Endothelial cell of umbilical vein (primary cell): ENCODE results near the gene SMCO4. TPM values are rescaled to one million over a fixed set of nuclear protein-coding genes. Genes with fewer than 3 reads are reported as not detected.
"Not testable (repeated sequence)": the region's sequence is repeated elsewhere in the genome, so short reads cannot be mapped to it uniquely, and the experiment has no call there.

ENCODE experiments used
- BruUV-seq: library from RNA; stranded (reverse); fragments of 400-500 nt; replicated peaks from 2 replicates; lab custom pipeline; 2021; lab: Mats Ljungman, UMichigan
- CTCF ChIA-PET: fragments of 300-600, 350-600 bp; sonication (Branson Sonifier 250); formaldehyde crosslinking; loops from one replicate; lab custom pipeline; 2021; ENCODE audit warnings: antibody characterized with exemption, inconsistent platforms; lab: Charles Lee
- POLR2A ChIA-PET: fragments of 300-600, 350-600 bp; sonication (Branson Sonifier 250); formaldehyde crosslinking; loops from one replicate; lab custom pipeline; 2021; ENCODE audit warnings: antibody characterized with exemption, inconsistent platforms; lab: Charles Lee
- DNase-seq: peaks from one replicate; pipeline ENCODE4 v3.0.0-alpha.2; 2011; ENCODE audit warnings: low read depth, low spot score
- FAIRE-seq: peaks from 2 replicates; lab custom pipeline; 2011; peaks lifted over from hg19 to GRCh38; lab: Jason Lieb, UNC
- H2AFZ ChIP-seq: 2 replicates; pipeline ENCODE4 v1.6.0; 2012; ENCODE audit warnings: low read depth, low read length, control low read depth, inconsistent platforms
- H3K27ac ChIP-seq: 2 replicates; pipeline ENCODE4 v1.5.1; 2011; ENCODE audit warnings: low read depth, mild to moderate bottlenecking, control low read depth, low read length, moderate library complexity; ENCODE audit not compliant: insufficient read depth
- H3K27me3 ChIP-seq, 2 experiments: 2 replicates each; pipeline versions ENCODE4 v1.6.0 to v1.6.1; 2011; ENCODE audit warnings: low read length in 2 of 2, mixed read lengths in 1 of 2; ENCODE audit not compliant: control insufficient read depth in 2 of 2, insufficient read depth in 2 of 2
- H3K36me3 ChIP-seq, 2 experiments: 2 replicates in 1 of 2; 3 replicates in 1 of 2; pipeline ENCODE4 v1.5.1; 2011; ENCODE audit warnings: low read length in 2 of 2, mild to moderate bottlenecking in 1 of 2, moderate library complexity in 1 of 2; ENCODE audit not compliant: control insufficient read depth in 2 of 2, insufficient read depth in 2 of 2; ENCODE audit errors: extremely low read depth in 1 of 2
- H3K4me1 ChIP-seq: 3 replicates; pipeline ENCODE4 v1.5.1; 2011; ENCODE audit warnings: mild to moderate bottlenecking, low read length; ENCODE audit not compliant: control insufficient read depth, insufficient read depth; ENCODE audit errors: extremely low read depth
- H3K4me2 ChIP-seq: 2 replicates; pipeline ENCODE4 v1.6.1; 2011; ENCODE audit warnings: low read length, control low read depth, mixed read lengths; ENCODE audit not compliant: insufficient read depth
- H3K4me3 ChIP-seq, 3 experiments: fragments of 200-600 bp in 1 of 3; sonication (generic), shearing (Covaris generic) in 1 of 3; replicated peaks in 1 of 3; 2 replicates each; pipeline ENCODE4 v1.5.1; 2011 to 2016; ENCODE audit warnings: control low read depth in 3 of 3, low read length in 3 of 3, mild to moderate bottlenecking in 2 of 3, inconsistent platforms in 1 of 3, low read depth in 1 of 3, moderate library complexity in 1 of 3; ENCODE audit not compliant: insufficient read depth in 1 of 3
- H3K79me2 ChIP-seq: 2 replicates; pipeline ENCODE4 v1.6.0; 2012; ENCODE audit warnings: low read length, inconsistent platforms; ENCODE audit not compliant: control insufficient read depth, insufficient read depth
- H3K9ac ChIP-seq: replicated peaks from 2 replicates; pipeline ENCODE3; 2011; ENCODE audit warnings: low read length, control low read depth; ENCODE audit not compliant: insufficient read depth; ENCODE audit errors: extremely low read depth
- H3K9me1 ChIP-seq: replicated peaks from 3 replicates; pipeline ENCODE4 v1.6.0; 2011; ENCODE audit warnings: mild to moderate bottlenecking, low read length; ENCODE audit not compliant: control insufficient read depth, insufficient read depth; ENCODE audit errors: extremely low read depth
- H3K9me3 ChIP-seq: replicated peaks from 2 replicates; pipeline ENCODE4 v1.5.1; 2012; ENCODE audit warnings: low read length, inconsistent platforms; ENCODE audit not compliant: control insufficient read depth, insufficient read depth
- H4K20me1 ChIP-seq: replicated peaks from 2 replicates; pipeline ENCODE3; 2011; ENCODE audit warnings: mild to moderate bottlenecking, low read length; ENCODE audit not compliant: control insufficient read depth, insufficient read depth; ENCODE audit errors: extremely low read depth
- EZH2 ChIP-seq: IDR thresholded peaks from 2 replicates; pipeline ENCODE4 v1.6.1; 2012; ENCODE audit warnings: borderline replicate concordance, low read depth, mild to moderate bottlenecking, moderate library complexity, low read length, inconsistent platforms; ENCODE audit not compliant: severe bottlenecking
- FOS ChIP-seq: IDR thresholded peaks from 2 replicates; pipeline ENCODE4 v1.6.1; 2011; ENCODE audit warnings: mild to moderate bottlenecking, low read length, moderate library complexity, borderline replicate concordance; ENCODE audit not compliant: insufficient read depth
- JUN ChIP-seq: IDR thresholded peaks from 2 replicates; pipeline ENCODE4 v1.6.1; 2011; ENCODE audit warnings: borderline replicate concordance, low read depth; ENCODE audit not compliant: insufficient read length, insufficient read depth
- dilution Hi-C: fragments of 300-500 bp; cut with MboI; formaldehyde crosslinking; loops from one replicate; pipeline ENCODE4 v1.15.0; 2019; ENCODE audit warnings: low sequenced_read_pairs; ENCODE audit not compliant: extremely low pct_ligation_motif_present
- intact Hi-C: fragments of 100-400 bp; cut with micrococcal nuclease; formaldehyde crosslinking; loops from one replicate; pipeline ENCODE4 v1.10.0; 2022
- polyA plus RNA-seq, 4 experiments: library from polyadenylated mRNA; depleted of rRNA in 3 of 4; stranded (reverse) in 3 of 4; unstranded in 1 of 4; fragments of >200 nt; gene quantifications; 2 replicates each; pipeline versions ENCODE4 v1.2.1 to v1.2.3, GENCODE V29; 2011 to 2012; ENCODE audit warnings: missing spikeins in 1 of 4
- total RNA-seq: library from RNA; stranded (reverse); gene quantifications from 2 replicates; pipeline ENCODE4 v1.2.3, GENCODE V29; 2021
- TF ChIP-seq, protein P1 (sequence below): IDR thresholded peaks from 2 replicates; pipeline ENCODE4 v1.6.1; 2011; ENCODE audit not compliant: insufficient read depth, insufficient read length

Gene SMCO4
- total and polyA plus RNA-seq, 2 donors (not counting 3 experiments of a cell fraction or from before 2014, with no cell fraction given), result 14.0 to 21.3 TPM

DNA sequence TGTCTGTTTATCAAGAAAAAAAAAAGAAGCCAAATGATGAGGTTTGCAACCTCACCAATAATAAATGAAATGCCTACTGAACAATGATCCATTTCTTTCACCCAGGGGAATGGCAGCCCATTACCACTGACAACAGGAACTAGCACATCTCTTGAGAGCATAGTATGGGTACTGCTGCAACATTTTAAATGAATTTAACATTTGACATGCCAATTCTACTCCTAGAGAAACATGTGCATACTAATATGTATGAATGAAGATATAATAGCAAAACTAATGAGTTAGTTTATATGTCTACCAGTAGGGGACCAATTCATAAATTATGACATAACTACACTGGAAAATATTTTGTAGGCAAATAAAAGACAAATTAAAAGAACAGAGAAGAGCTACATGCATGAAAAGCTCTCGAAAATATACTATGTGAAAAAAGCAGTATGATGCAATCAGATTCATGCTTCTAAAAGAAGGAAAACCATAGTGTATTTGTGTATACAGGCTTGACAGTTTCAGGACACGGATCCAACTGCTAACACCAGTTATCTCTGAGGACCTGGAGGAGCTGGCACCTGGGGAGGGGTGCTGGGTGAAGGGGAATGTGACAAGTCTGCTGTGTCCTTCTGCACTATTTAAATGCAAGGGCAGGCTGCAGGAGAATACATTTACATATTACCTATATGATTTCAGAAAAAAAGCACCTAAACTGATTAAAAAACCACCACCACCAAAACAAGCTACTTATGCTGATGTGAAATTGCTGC, 6.9 kb downstream of the SMCO4 start:
- H3K9me1 ChIP-seq, result no peaks in the 10 kb centered on the region
- intact Hi-C loops (no loop called here), dilution Hi-C loops (no loop called here)
- ChIA-PET POLR2A (no interaction called here), CTCF (no interaction called here)
- no TSS peak for BruUV-seq
- H3K36me3 ChIP-seq, result no peaks in the 10 kb centered on the region
- no peak overlapping the region for H3K9ac ChIP-seq
- H3K79me2 ChIP-seq, result peaks cover 2% of the 10 kb centered on the region
- FAIRE-seq (no peak), DNase-seq (no peak)
- H4K20me1 ChIP-seq, result no peaks in the 10 kb centered on the region
- TF ChIP-seq EZH2, result no peak
- no peak for TF ChIP-seq FOS
- no peak for TF ChIP-seq JUN
- TF ChIP-seq, protein P1, sequence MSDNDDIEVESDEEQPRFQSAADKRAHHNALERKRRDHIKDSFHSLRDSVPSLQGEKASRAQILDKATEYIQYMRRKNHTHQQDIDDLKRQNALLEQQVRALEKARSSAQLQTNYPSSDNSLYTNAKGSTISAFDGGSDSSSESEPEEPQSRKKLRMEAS, result no peak
- no peak overlapping the region for H3K4me3 ChIP-seq
- H3K9me3 ChIP-seq, result no peaks in the 10 kb centered on the region
- no peak overlapping the region for H3K4me2 ChIP-seq
- no peaks in the 10 kb centered on the region for H3K27me3 ChIP-seq
- no peaks in the 10 kb centered on the region for H3K4me1 ChIP-seq
- no peak overlapping the region for H2AFZ ChIP-seq
- no peak overlapping the region for H3K27ac ChIP-seq

DNA sequence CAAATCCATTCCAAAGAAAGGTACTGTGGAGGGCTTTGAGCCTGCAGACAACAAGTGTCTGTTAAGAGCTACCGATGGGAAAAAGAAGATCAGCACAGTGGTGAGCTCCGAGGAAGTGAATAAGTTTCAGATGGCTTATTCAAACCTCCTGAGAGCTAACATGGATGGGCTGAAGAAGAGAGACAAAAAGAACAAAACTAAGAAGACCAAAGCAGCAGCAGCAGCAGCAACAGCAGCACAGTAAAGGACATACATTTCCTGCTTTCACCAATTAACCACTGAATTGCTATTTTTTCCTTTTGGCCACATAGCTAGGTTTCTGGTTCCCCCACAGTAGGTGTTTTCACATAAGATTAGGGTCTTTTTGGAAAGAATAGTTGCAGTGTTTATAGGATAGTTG, 7.6 kb downstream of the SMCO4 start:
- POLR2A ChIA-PET, H3K9me1 ChIP-seq, H3K27me3 ChIP-seq, H3K4me3 ChIP-seq, H3K9me3 ChIP-seq, CTCF ChIA-PET, H4K20me1 ChIP-seq, FAIRE-seq, intact Hi-C loops, H3K36me3 ChIP-seq, dilution Hi-C loops, H2AFZ ChIP-seq, DNase-seq, H3K79me2 ChIP-seq, H3K4me1 ChIP-seq, H3K4me2 ChIP-seq, H3K9ac ChIP-seq, BruUV-seq, H3K27ac ChIP-seq: not testable (repeated sequence)
